Esophagus squamous epithelium (tissue), 4 donors: ENCODE measurements around the gene PPM1D.

Source experiments
- CTCF ChIP-seq, 6 experiments: fragments of 450-650 bp in 4 of 6; fragments of 200-600 bp in 2 of 6; sonication (generic) in 2 of 6; IDR thresholded peaks; one replicate each; pipeline ENCODE4 v1.5.1; 2016 to 2019; ENCODE audit warnings: antibody characterized with exemption in 6 of 6, mild to moderate bottlenecking in 4 of 6, moderate library complexity in 4 of 6
- POLR2A ChIP-seq, 4 donors: fragments of 450-650 bp; IDR thresholded peaks; one replicate each; pipeline ENCODE4 v1.6.1; 2017; ENCODE audit warnings: antibody characterized with exemption in 4 of 4, mild to moderate bottlenecking in 4 of 4, moderate library complexity in 3 of 4

GRCh38 chr17:60653569-60653968 lies 53.6 kb downstream of the PPM1D start:
- TF ChIP-seq CTCF (IDR thresholded peaks at IDR 0.05) (no peak), POLR2A (IDR thresholded peaks at IDR 0.05) (no peak)
